SK-N-DZ (cell line): ENCODE data around the gene MIB2.
"Not testable (repeated sequence)": the region's sequence is repeated elsewhere in the genome, so short reads cannot be mapped to it uniquely, and the experiment has no call there.

Experiments
- DNase-seq: peaks from one replicate; pipeline ENCODE4 v3.0.0-alpha.2; 2015; ENCODE audit warnings: low spot score

The MIB2 gene

GRCh38 chr1:1647567-1648241, 32.4 kb downstream of the MIB2 start:
- not testable (repeated sequence) for DNase-seq

GRCh38 chr1:1648265-1648664, 33.0 kb downstream of the MIB2 start:
- not testable (repeated sequence) for DNase-seq

- DNase-seq = peak; percentile 95
These were observed 43.6 kb downstream of the MIB2 start, which contains the start of gene CDK11B for GRCh38 chr1:1658583-1659549. CDK11B (minus strand) TSS chr1:1659004; CDS start chr1:1657485, 1,519 bp downstream.

- not testable (repeated sequence) for DNase-seq
These were observed 47.1 kb downstream of the MIB2 start for GRCh38 chr1:1662392-1662791.

- DNase-seq = not testable (repeated sequence)
These were observed 47.7 kb downstream of the MIB2 start for GRCh38 chr1:1662830-1663560.

GRCh38 chr1:1664318-1664717, 49.0 kb downstream of the MIB2 start:
- DNase-seq = not testable (repeated sequence)

- DNase-seq = no peak
These were observed 49.9 kb downstream of the MIB2 start for GRCh38 chr1:1664941-1665814.

GRCh38 chr1:1665815-1666251, 50.5 kb downstream of the MIB2 start:
- DNase-seq = no peak

GRCh38 chr1:1666526-1666925, 51.2 kb downstream of the MIB2 start:
- no peak for DNase-seq

GRCh38 chr1:1669468-1670440, 54.5 kb downstream of the MIB2 start:
- no peak for DNase-seq

GRCh38 chr1:1670866-1671265, 55.6 kb downstream of the MIB2 start:
- no peak for DNase-seq

- DNase-seq = no peak
These were observed 56.2 kb downstream of the MIB2 start for GRCh38 chr1:1671365-1672119.

- DNase-seq = no peak
These were observed 57.1 kb downstream of the MIB2 start for GRCh38 chr1:1672181-1672965.

- not testable (repeated sequence) for DNase-seq
These were observed 59.5 kb downstream of the MIB2 start for GRCh38 chr1:1674806-1675205.

- not testable (repeated sequence) for DNase-seq
These were observed 59.9 kb downstream of the MIB2 start for GRCh38 chr1:1675218-1675617.

- DNase-seq = not testable (repeated sequence)
These were observed 60.8 kb downstream of the MIB2 start for GRCh38 chr1:1676087-1676486.

- DNase-seq = no peak
These were observed 62.6 kb downstream of the MIB2 start for GRCh38 chr1:1677718-1678580.
